Hepatocyte (in vitro differentiated cells): ENCODE data around the gene GMPR.
"Not testable (repeated sequence)": the region's sequence is repeated elsewhere in the genome, so short reads cannot be mapped to it uniquely, and the experiment has no call there.

ENCODE experiments used
- CTCF ChIP-seq: fragments of 200-600 bp; sonication (generic); IDR thresholded peaks from 2 replicates; pipeline ENCODE4 v1.5.1; 2016; ENCODE audit warnings: antibody characterized with exemption, mild to moderate bottlenecking; ENCODE audit not compliant: poor library complexity
- EZH2phosphoT487 ChIP-seq: fragments of 200-600 bp; sonication (generic); IDR thresholded peaks from one replicate; pipeline ENCODE4 v1.6.1; 2018; ENCODE audit warnings: antibody characterized with exemption, mild to moderate bottlenecking, low read depth, moderate library complexity; ENCODE audit not compliant: unreplicated experiment, severe bottlenecking

- TF ChIP-seq CTCF, EZH2phosphoT487: not testable (repeated sequence)
These were observed 25.2 kb downstream of the GMPR start for GRCh38 chr6:16263464-16264099.
